ENCODE data around the gene ZNF534.
"Not testable (repeated sequence)": the region's sequence is repeated elsewhere in the genome, so short reads cannot be mapped to it uniquely, and the experiment has no call there.

The ZNF534 gene

DNA sequence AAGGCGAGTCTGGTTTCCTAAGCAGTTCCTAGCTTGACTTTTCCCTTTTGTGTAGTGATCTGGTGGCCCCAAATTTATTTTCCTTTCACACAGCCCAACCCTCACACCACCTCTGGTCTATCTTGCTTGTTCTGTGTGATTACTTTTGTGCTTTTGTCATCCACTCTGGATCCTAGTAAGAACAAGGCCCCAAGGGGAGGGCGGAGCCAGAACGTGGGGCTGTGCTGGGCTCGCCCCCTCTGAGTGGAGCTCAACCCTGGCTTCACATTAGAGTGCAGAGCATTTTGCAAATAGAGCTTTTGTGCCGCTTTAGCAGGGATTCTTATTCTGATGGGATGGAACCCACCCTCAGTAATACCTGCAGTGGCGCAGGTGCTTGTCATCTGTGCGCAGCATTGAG is 56.1 kb downstream of the ZNF534 start:
- not testable (repeated sequence) for H3K4me3 ChIP-seq (ENCODE audit: low read length, poor library complexity, severe bottlenecking)

DNA sequence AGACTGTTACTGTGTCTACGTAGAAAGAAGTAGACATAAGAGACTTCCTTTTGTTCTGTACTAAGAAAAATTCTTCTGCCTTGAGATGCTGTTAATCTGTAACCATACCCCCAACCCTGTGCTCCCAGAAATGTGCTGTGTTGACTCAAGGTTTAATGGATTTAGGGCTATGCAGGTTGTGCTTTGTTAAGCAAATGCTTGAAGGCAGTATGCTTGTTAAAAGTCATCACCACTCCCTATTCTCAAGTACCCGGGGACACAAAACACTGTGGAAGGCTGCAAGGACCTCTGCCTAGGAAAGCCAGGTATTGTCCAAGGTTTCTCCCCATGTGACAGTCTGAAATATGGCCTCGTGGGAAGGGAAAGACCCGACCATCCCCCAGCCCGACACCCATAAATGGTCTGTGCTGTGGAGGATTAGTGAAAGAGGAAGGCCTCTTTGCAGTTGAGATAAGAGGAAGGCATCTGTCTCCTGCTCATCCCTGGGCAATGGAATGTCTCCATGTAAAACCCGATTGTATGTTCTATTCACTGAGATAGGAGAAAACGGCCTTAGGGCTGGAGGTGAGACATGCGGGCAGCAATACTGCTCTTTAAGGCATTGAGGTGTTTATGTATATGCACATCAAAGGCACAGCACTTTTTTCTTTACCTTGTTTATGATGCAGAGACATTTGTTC is 56.8 kb downstream of the ZNF534 start:
- H3K9ac ChIP-seq (ENCODE audit: low read depth, low read length, poor library complexity, severe bottlenecking); H3K36me3 ChIP-seq (ENCODE audit: insufficient read depth, low read length); H3K9me2 ChIP-seq (replicated peaks; ENCODE audit: low read depth, low read length); H3K4me1 ChIP-seq (ENCODE audit: insufficient read depth, low read length, poor library complexity, severe bottlenecking); H3F3A ChIP-seq (ENCODE audit: low read depth); H4K20me1 ChIP-seq (ENCODE audit: insufficient read depth, low read length, poor library complexity, severe bottlenecking); H2AFZ ChIP-seq (ENCODE audit: low read length); H3K4me2 ChIP-seq (ENCODE audit: low read depth, low read length, poor library complexity, severe bottlenecking); H3K27me3 ChIP-seq (ENCODE audit: insufficient read depth, low read length, poor library complexity, severe bottlenecking); H3K4me3 ChIP-seq (ENCODE audit: low read length, poor library complexity, severe bottlenecking); H3K79me2 ChIP-seq (ENCODE audit: insufficient read depth, low read length): not testable (repeated sequence)
- peaks cover 11% of the 10 kb centered on the region; the same call in 1 of the 2 replicates for H3K9me3 ChIP-seq (ENCODE audit: insufficient read depth, low read depth, low read length)

More for the DNA sequence above, 56.1 kb downstream of the ZNF534 start:
- not testable (repeated sequence) for H3K4me2 ChIP-seq (ENCODE audit: low read depth, low read length, poor library complexity, severe bottlenecking); H3K4me1 ChIP-seq (ENCODE audit: insufficient read depth, low read length, poor library complexity, severe bottlenecking); H3K9ac ChIP-seq (ENCODE audit: low read depth, low read length, poor library complexity, severe bottlenecking); H4K20me1 ChIP-seq (ENCODE audit: insufficient read depth, low read length, poor library complexity, severe bottlenecking); H3K27me3 ChIP-seq (ENCODE audit: insufficient read depth, low read length, poor library complexity, severe bottlenecking); H3F3A ChIP-seq (ENCODE audit: low read depth); H3K36me3 ChIP-seq (ENCODE audit: insufficient read depth, low read length); H3K79me2 ChIP-seq (ENCODE audit: insufficient read depth, low read length); H3K9me2 ChIP-seq (replicated peaks; ENCODE audit: low read depth, low read length); H2AFZ ChIP-seq (ENCODE audit: low read length)
- peaks cover 11% of the 10 kb centered on the region; the same call in 1 of the 2 replicates for H3K9me3 ChIP-seq (ENCODE audit: insufficient read depth, low read depth, low read length)

DNA sequence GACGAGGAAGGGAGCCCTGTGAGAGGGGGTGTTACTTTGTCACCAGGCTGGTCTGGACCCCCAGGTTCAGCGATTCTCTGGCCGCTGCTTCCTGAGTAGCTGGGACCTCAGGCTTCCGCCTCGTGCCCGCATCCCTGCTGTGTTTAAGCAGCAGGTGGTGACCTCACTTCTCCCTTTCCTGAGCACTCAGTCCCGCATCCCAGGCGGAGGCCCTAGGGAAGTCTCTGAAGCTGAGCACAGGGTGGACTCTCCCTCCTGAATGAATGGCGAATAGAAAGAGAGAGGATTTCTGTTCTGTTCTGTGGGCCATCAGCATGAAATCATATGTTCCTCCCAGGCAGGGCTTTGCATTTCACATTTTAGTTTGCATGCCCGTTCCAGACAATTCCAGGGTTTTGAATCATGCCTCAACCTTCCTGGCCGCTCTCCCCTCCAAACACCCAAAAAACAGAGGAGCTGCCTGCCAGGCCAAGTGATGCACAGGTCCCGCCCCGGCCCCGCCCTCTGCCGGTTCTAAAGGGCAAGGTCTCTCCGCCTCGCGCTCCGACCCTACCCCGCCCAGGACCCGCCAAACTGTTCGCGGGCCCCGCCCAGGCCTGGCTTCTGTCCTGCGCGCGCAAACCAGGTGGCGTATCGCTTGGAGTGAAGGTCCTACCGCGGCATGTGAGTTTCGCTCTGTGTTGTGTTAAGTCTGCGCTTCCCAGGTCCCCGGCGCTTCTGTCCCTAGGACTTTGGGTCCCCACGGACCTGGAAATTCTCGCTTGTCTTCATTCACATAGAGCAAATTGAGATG is 63.4 kb downstream of the ZNF534 start:
- no peaks in the 10 kb centered on the region for H4K20me1 ChIP-seq (ENCODE audit: insufficient read depth, low read length, poor library complexity, severe bottlenecking)
- no peak overlapping the region for H3K9ac ChIP-seq (ENCODE audit: low read depth, low read length, poor library complexity, severe bottlenecking)
- no peaks in the 10 kb centered on the region for H3K4me1 ChIP-seq (ENCODE audit: insufficient read depth, low read length, poor library complexity, severe bottlenecking)
- no peaks in the 10 kb centered on the region for H3K27me3 ChIP-seq (ENCODE audit: insufficient read depth, low read length, poor library complexity, severe bottlenecking)
- TF ChIP-seq EZH2phosphoT487 (IDR thresholded peaks at IDR 0.05; ENCODE audit: borderline replicate concordance), result no peak
- TF ChIP-seq CTCF (conservative IDR thresholded peaks at IDR 0.05; ENCODE audit: low read length), result no peak
- no peak overlapping the region for H3K4me2 ChIP-seq (ENCODE audit: low read depth, low read length, poor library complexity, severe bottlenecking)
- H2AFZ ChIP-seq (ENCODE audit: low read length), result no peak overlapping the region
- H3K79me2 ChIP-seq (ENCODE audit: insufficient read depth, low read length), result no peaks in the 10 kb centered on the region
- no peak overlapping the region for H3K4me3 ChIP-seq (ENCODE audit: low read length, poor library complexity, severe bottlenecking)
- H3K36me3 ChIP-seq (ENCODE audit: insufficient read depth, low read length), result no peaks in the 10 kb centered on the region
- peaks cover 2% of the 10 kb centered on the region; the same call in 1 of the 2 replicates for H3K9me3 ChIP-seq (ENCODE audit: insufficient read depth, low read depth, low read length)
- no peaks in the 10 kb centered on the region for H3K9me2 ChIP-seq (replicated peaks; ENCODE audit: low read depth, low read length)
- H3F3A ChIP-seq (ENCODE audit: low read depth), result no peaks in the 10 kb centered on the region

DNA sequence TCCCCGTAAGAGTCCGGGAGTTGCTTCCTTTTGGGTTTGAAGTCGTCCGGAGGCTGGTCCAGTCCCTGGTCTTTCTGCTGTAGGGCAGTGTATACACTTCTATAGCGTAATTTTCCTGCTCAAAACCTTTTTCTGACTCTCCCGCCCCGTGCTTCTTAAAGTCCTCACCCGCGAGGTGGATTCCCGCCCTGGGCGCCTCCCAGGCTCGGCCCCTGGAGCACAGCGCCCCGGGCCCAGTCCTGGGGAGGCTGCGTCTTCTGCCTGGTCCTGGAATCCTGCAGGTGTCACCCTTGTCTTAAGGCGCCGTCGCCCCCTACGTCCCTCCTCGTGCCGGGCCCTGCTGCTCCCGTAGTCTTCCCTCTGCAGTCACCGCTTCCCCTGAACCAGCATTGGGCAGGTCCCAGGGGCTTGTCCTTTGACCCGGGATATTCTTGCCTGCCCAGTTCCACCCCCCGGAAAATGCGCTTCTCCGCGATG is 64.1 kb downstream of the ZNF534 start:
- Histone ChIP-seq H3K79me2 (ENCODE audit: insufficient read depth, low read length) (no peaks in the 10 kb centered on the region), H4K20me1 (ENCODE audit: insufficient read depth, low read length, poor library complexity, severe bottlenecking) (no peaks in the 10 kb centered on the region), H3K36me3 (ENCODE audit: insufficient read depth, low read length) (no peaks in the 10 kb centered on the region), H3K9me2 (replicated peaks; ENCODE audit: low read depth, low read length) (no peaks in the 10 kb centered on the region), H3K27me3 (ENCODE audit: insufficient read depth, low read length, poor library complexity, severe bottlenecking) (no peaks in the 10 kb centered on the region), H3F3A (ENCODE audit: low read depth) (no peaks in the 10 kb centered on the region), H3K4me3 (ENCODE audit: low read length, poor library complexity, severe bottlenecking) (no peak overlapping the region), H3K4me2 (ENCODE audit: low read depth, low read length, poor library complexity, severe bottlenecking) (no peak overlapping the region), H3K9ac (ENCODE audit: low read depth, low read length, poor library complexity, severe bottlenecking) (no peak overlapping the region), H2AFZ (ENCODE audit: low read length) (no peak overlapping the region), H3K9me3 (ENCODE audit: insufficient read depth, low read depth, low read length) (no peaks in the 10 kb centered on the region; the same call in 1 of the 2 replicates), H3K4me1 (ENCODE audit: insufficient read depth, low read length, poor library complexity, severe bottlenecking) (no peaks in the 10 kb centered on the region)
- TF ChIP-seq EZH2phosphoT487 (IDR thresholded peaks at IDR 0.05; ENCODE audit: borderline replicate concordance) (no peak), CTCF (conservative IDR thresholded peaks at IDR 0.05; ENCODE audit: low read length) (no peak)
